Upper lobe of left lung (tissue), 6 donors: Measurements from ENCODE around the gene TRIP12. TPM values are rescaled to one million over a fixed set of nuclear protein-coding genes. Genes with fewer than 3 reads are reported as not detected.
"Not testable (repeated sequence)": the region's sequence is repeated elsewhere in the genome, so short reads cannot be mapped to it uniquely, and the experiment has no call there.

Experiments used
- ATAC-seq, 2 donors: fragments of 200-7000 bp; cut with Tn5 transposase; one replicate each; pipeline ENCODE4 v1.9.1; 2022; ENCODE audit warnings: mild to moderate bottlenecking in 2 of 2, moderate library complexity in 2 of 2; ENCODE audit not compliant: low FRiP score in 2 of 2
- DNase-seq, 2 donors: peaks; one replicate each; pipeline ENCODE4 v3.0.0-alpha.2; 2019 to 2020
- H3K27ac ChIP-seq, 4 donors: fragments of 200-600 bp; sonication (generic); one replicate each; pipeline ENCODE4 v1.5.1; 2016 to 2019
- H3K27me3 ChIP-seq, 4 donors: fragments of 200-600 bp; sonication (generic); one replicate each; pipeline ENCODE4 v1.5.1; 2017 to 2019
- H3K36me3 ChIP-seq, 4 donors: fragments of 200-600 bp; sonication (generic); one replicate each; pipeline ENCODE4 v1.5.1; 2016 to 2019
- H3K4me1 ChIP-seq, 4 donors: fragments of 200-600 bp; sonication (generic); one replicate each; pipeline ENCODE4 v1.5.1; 2018 to 2019
- H3K4me3 ChIP-seq, 4 donors: fragments of 200-600 bp; sonication (generic); one replicate each; pipeline ENCODE4 v1.5.1; 2017 to 2019; ENCODE audit warnings: mild to moderate bottlenecking in 2 of 4, moderate library complexity in 1 of 4
- H3K9me3 ChIP-seq, 4 donors: fragments of 200-600 bp; sonication (generic); one replicate each; pipeline ENCODE4 v1.5.1; 2018 to 2019
- CTCF ChIP-seq, 6 experiments: fragments of 450-650 bp in 4 of 6; fragments of 200-600 bp in 2 of 6; sonication (generic) in 2 of 6; IDR thresholded peaks; one replicate each; pipeline ENCODE4 v1.5.1; 2016 to 2019; ENCODE audit warnings: antibody characterized with exemption in 6 of 6
- EP300 ChIP-seq, 4 donors: sonication (generic); formaldehyde crosslinking; IDR thresholded peaks; one replicate each; pipeline ENCODE4 v1.5.1; 2017; ENCODE audit warnings: antibody characterized with exemption in 4 of 4, control low read depth in 2 of 4
- POLR2A ChIP-seq, 4 donors: fragments of 450-650 bp; IDR thresholded peaks; one replicate each; pipeline ENCODE4 v1.5.1; 2016 to 2017; ENCODE audit warnings: antibody characterized with exemption in 4 of 4, mild to moderate bottlenecking in 2 of 4
- POLR2AphosphoS5 ChIP-seq, 2 donors: sonication (generic); formaldehyde crosslinking; IDR thresholded peaks; one replicate each; pipeline ENCODE4 v1.5.1; 2017; ENCODE audit warnings: antibody characterized with exemption in 2 of 2
- WGBS, 2 donors: methylation state at CpG; one replicate each; pipeline ENCODE4 v1.1.5; 2017 to 2018; 5-methylcytosine and 5-hydroxymethylcytosine counted together
- total RNA-seq, 6 donors: library from RNA; depleted of rRNA in 4 of 6; stranded (reverse); fragments of >200 nt in 4 of 6; gene quantifications; one replicate each; pipeline versions ENCODE4 v1.1.0 to v1.2.1, GENCODE V29; 2016 to 2021
- donor health status: DM: no; HTN: no; CAD: no; lungs with moderate emphysema.
- donor health status: DM: no; HTN: yes; CAD: no; lungs with severe emphysema.

Gene TRIP12
- total RNA-seq, 6 donors from 2014 or later, result 164 to 202 (median 180) TPM

GRCh38 chr2:229843613-229844012 lies 78.2 kb downstream of the TRIP12 start:
- peaks cover 0 to 22% (median 18%) of the 10 kb centered on the region in 4 donors for H3K36me3 ChIP-seq
- ATAC-seq, result no peak
- TF ChIP-seq CTCF (IDR thresholded peaks at IDR 0.05), result no peak
- TF ChIP-seq POLR2AphosphoS5 (IDR thresholded peaks at IDR 0.05), result no peak
- no peak for TF ChIP-seq POLR2A (IDR thresholded peaks at IDR 0.05)
- no peak for TF ChIP-seq EP300 (IDR thresholded peaks at IDR 0.05)
- H3K27ac ChIP-seq, result no peak overlapping the region
- H3K9me3 ChIP-seq, result no peaks in the 10 kb centered on the region
- DNase-seq, result no peak
- no peaks in the 10 kb centered on the region for H3K27me3 ChIP-seq
- WGBS, 2 donors, result 96 to 98% methylated on average over 4 of the region's 4 CpGs
- peaks cover 9 to 14% (median 12%) of the 10 kb centered on the region in 4 donors for H3K4me1 ChIP-seq
- H3K4me3 ChIP-seq, result no peak overlapping the region

GRCh38 chr2:229838729-229839128 lies 83.1 kb downstream of the TRIP12 start:
- DNase-seq, result no peak

GRCh38 chr2:229836847-229837246 lies 85.0 kb downstream of the TRIP12 start:
- no peak for DNase-seq
- ATAC-seq, result no peak
- no peaks in the 10 kb centered on the region for H3K9me3 ChIP-seq
- H3K36me3 ChIP-seq, result peaks cover 0 to 47% (median 25%) of the 10 kb centered on the region in 4 donors
- H3K27ac ChIP-seq, result no peak overlapping the region
- WGBS, 2 donors, result 90 to 93% methylated on average over 7 of the region's 7 CpGs
- no peaks in the 10 kb centered on the region for H3K27me3 ChIP-seq
- no peak overlapping the region for H3K4me3 ChIP-seq
- no peak for TF ChIP-seq POLR2A (IDR thresholded peaks at IDR 0.05)
- TF ChIP-seq CTCF (IDR thresholded peaks at IDR 0.05), result no peak
- no peak for TF ChIP-seq POLR2AphosphoS5 (IDR thresholded peaks at IDR 0.05)
- TF ChIP-seq EP300 (IDR thresholded peaks at IDR 0.05), result no peak
- peaks cover 0 to 5% (median 0%) of the 10 kb centered on the region in 4 donors for H3K4me1 ChIP-seq

More at GRCh38 chr2:229838729-229839128, 83.1 kb downstream of the TRIP12 start:
- H3K4me1 ChIP-seq, result peaks cover 0 to 5% (median 0%) of the 10 kb centered on the region in 4 donors
- H3K9me3 ChIP-seq, result no peaks in the 10 kb centered on the region
- no peak overlapping the region for H3K4me3 ChIP-seq
- H3K27ac ChIP-seq, result no peak overlapping the region
- TF ChIP-seq EP300 (IDR thresholded peaks at IDR 0.05), result no peak
- TF ChIP-seq POLR2A (IDR thresholded peaks at IDR 0.05), result no peak
- no peak for TF ChIP-seq POLR2AphosphoS5 (IDR thresholded peaks at IDR 0.05)
- no peak for TF ChIP-seq CTCF (IDR thresholded peaks at IDR 0.05)
- H3K36me3 ChIP-seq, result peaks cover 0 to 47% (median 25%) of the 10 kb centered on the region in 4 donors
- 70 to 74% methylated on average over 6 of the region's 6 CpGs for WGBS, 2 donors
- ATAC-seq, result no peak
- H3K27me3 ChIP-seq, result no peaks in the 10 kb centered on the region

- DNase-seq (no peak), ATAC-seq (no peak)
- Histone ChIP-seq H3K27ac (no peak overlapping the region), H3K4me1 (peaks cover 0 to 5% (median 0%) of the 10 kb centered on the region in 4 donors), H3K9me3 (no peaks in the 10 kb centered on the region), H3K36me3 (peaks cover 0 to 53% (median 24%) of the 10 kb centered on the region in 4 donors), H3K27me3 (no peaks in the 10 kb centered on the region), H3K4me3 (no peak overlapping the region)
- 67 to 69% methylated on average over 3 of the region's 3 CpGs for WGBS, 2 donors
- TF ChIP-seq POLR2AphosphoS5 (IDR thresholded peaks at IDR 0.05) (no peak), CTCF (IDR thresholded peaks at IDR 0.05) (no peak), POLR2A (IDR thresholded peaks at IDR 0.05) (no peak), EP300 (IDR thresholded peaks at IDR 0.05) (no peak)
Measured at GRCh38 chr2:229835596-229836283, 86.1 kb downstream of the TRIP12 start.

- H3K4me1 ChIP-seq, H3K4me3 ChIP-seq, DNase-seq, H3K9me3 ChIP-seq, H3K27ac ChIP-seq, H3K27me3 ChIP-seq, ATAC-seq: not testable (repeated sequence)
- H3K36me3 ChIP-seq, result peaks cover 0 to 53% (median 26%) of the 10 kb centered on the region in 4 donors
- WGBS, 2 donors, result 84 to 90% methylated on average over 3 to 4 of the region's 4 CpGs
Measured at GRCh38 chr2:229834368-229834767, 87.4 kb downstream of the TRIP12 start.
